Esophagus muscularis mucosa (tissue), 4 donors: ENCODE data around the gene NEO1. TPM values are rescaled to one million over a fixed set of nuclear protein-coding genes. Genes with fewer than 3 reads are reported as not detected.

Source experiments
- DNase-seq: peaks from one replicate; pipeline ENCODE4 v3.0.0-alpha.2; 2017; ENCODE audit errors: extremely low spot score
- H3K27ac ChIP-seq, 4 donors: fragments of 200-600 bp; sonication (generic); replicated peaks in 1 of 4; 1 replicate in 3 of 4; 2 replicates in 1 of 4; pipeline ENCODE4 v1.5.1; 2016 to 2019; ENCODE audit warnings: mild to moderate bottlenecking in 1 of 4
- H3K27me3 ChIP-seq, 4 donors: fragments of 200-600 bp; sonication (generic); one replicate each; pipeline versions ENCODE4 v1.5.1 to v1.6.0; 2016 to 2019
- H3K36me3 ChIP-seq, 4 donors: fragments of 200-600 bp; sonication (generic); one replicate each; pipeline ENCODE4 v1.5.1; 2016 to 2019
- H3K4me1 ChIP-seq, 4 donors: fragments of 200-600 bp; sonication (generic); one replicate each; pipeline ENCODE4 v1.5.1; 2016 to 2019
- H3K4me3 ChIP-seq, 4 donors: fragments of 200-600 bp; sonication (generic); 1 replicate in 2 of 4; 2 replicates in 2 of 4; pipeline ENCODE4 v1.5.1; 2016 to 2019; ENCODE audit warnings: mild to moderate bottlenecking in 4 of 4, moderate library complexity in 1 of 4
- H3K9me3 ChIP-seq, 4 donors: fragments of 200-600 bp; sonication (generic); 1 replicate in 3 of 4; 2 replicates in 1 of 4; pipeline ENCODE4 v1.5.1; 2016 to 2019
- CTCF ChIP-seq, 3 experiments: fragments of 200-600 bp in 2 of 3; fragments of 450-650 bp in 1 of 3; sonication (generic) in 2 of 3; IDR thresholded peaks; one replicate each; pipeline ENCODE4 v1.5.1; 2017 to 2019; ENCODE audit warnings: antibody characterized with exemption in 3 of 3, mild to moderate bottlenecking in 2 of 3, moderate library complexity in 1 of 3
- EP300 ChIP-seq: sonication (generic); formaldehyde crosslinking; IDR thresholded peaks from one replicate; pipeline ENCODE4 v1.6.1; 2017; ENCODE audit warnings: antibody characterized with exemption
- POLR2A ChIP-seq: fragments of 450-650 bp; IDR thresholded peaks from one replicate; pipeline ENCODE4 v1.6.1; 2017; ENCODE audit warnings: antibody characterized with exemption, moderate library complexity, mild to moderate bottlenecking, low read depth
- POLR2AphosphoS5 ChIP-seq, 2 donors: sonication (generic); formaldehyde crosslinking; IDR thresholded peaks; one replicate each; pipeline ENCODE4 v1.6.1; 2017; ENCODE audit warnings: antibody characterized with exemption in 2 of 2
- WGBS: methylation state at CpG from one replicate; pipeline ENCODE4 v1.1.5; 2018; 5-methylcytosine and 5-hydroxymethylcytosine counted together
- intact Hi-C: fragments of 100-400 bp; cut with DNase I; formaldehyde crosslinking; loops from one replicate; pipeline ENCODE4 v1.15.1; 2023
- total RNA-seq, 4 donors: library from RNA; depleted of rRNA; stranded (reverse); fragments of >200 nt; gene quantifications; one replicate each; pipeline versions ENCODE4 v1.1.0 to v1.2.1, GENCODE V29; 2016

NEO1 gene
- total RNA-seq, 4 donors from 2014 or later: 38.2 to 61.2 (median 53.5) TPM

- no peak for DNase-seq
- Histone ChIP-seq H3K27ac (no peak overlapping the region), H3K36me3 (peaks cover 0 to 20% (median 4%) of the 10 kb centered on the region in 4 donors), H3K4me1 (no peaks in the 10 kb centered on the region), H3K4me3 (no peak overlapping the region), H3K9me3 (no peaks in the 10 kb centered on the region), H3K27me3 (no peaks in the 10 kb centered on the region)
- intact Hi-C loops: no loop called here
- WGBS: 90% methylated on average over 2 of the region's 2 CpGs
- TF ChIP-seq CTCF (IDR thresholded peaks at IDR 0.05): no peak
- no peak for TF ChIP-seq POLR2AphosphoS5 (IDR thresholded peaks at IDR 0.05)
- TF ChIP-seq POLR2A: no peak
- no peak for TF ChIP-seq EP300
Observed at GRCh38 chr15:73176598-73176997, 124.3 kb downstream of the NEO1 start.

GRCh38 chr15:73183071-73183470 is 130.8 kb downstream of the NEO1 start:
- H3K27ac ChIP-seq: no peak overlapping the region
- H3K9me3 ChIP-seq: no peaks in the 10 kb centered on the region
- no peaks in the 10 kb centered on the region for H3K4me1 ChIP-seq
- no peak for DNase-seq
- peaks cover 0 to 18% (median 2%) of the 10 kb centered on the region in 4 donors for H3K36me3 ChIP-seq
- no peak for TF ChIP-seq EP300
- no peak for TF ChIP-seq POLR2AphosphoS5 (IDR thresholded peaks at IDR 0.05)
- TF ChIP-seq CTCF (IDR thresholded peaks at IDR 0.05): no peak
- intact Hi-C loops: no loop called here
- no peaks in the 10 kb centered on the region for H3K27me3 ChIP-seq
- 88% methylated on average over 3 of the region's 3 CpGs for WGBS
- H3K4me3 ChIP-seq: no peak overlapping the region

DNA sequence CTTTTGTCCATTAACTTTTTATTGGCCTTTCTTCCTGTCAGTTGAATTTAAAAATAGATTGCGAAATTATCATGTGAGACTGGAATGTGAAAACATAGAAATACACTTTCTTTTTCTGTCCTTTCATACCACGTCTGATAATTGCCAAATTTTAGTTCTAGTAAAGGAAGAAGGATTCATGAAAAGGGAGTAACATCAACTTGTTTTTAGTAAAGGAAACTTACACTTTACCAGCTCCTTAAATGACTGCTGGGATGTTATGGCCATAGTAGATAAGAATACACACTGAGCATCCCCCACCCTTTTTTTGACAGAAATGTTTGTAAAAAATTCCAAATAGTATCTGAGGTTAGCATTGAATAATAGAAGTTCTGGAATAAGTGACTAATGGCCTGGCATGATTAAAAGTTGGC is 137.9 kb downstream of the NEO1 start:
- no peaks in the 10 kb centered on the region for H3K27me3 ChIP-seq
- TF ChIP-seq POLR2AphosphoS5 (IDR thresholded peaks at IDR 0.05): no peak
- TF ChIP-seq EP300: no peak
- intact Hi-C loops: no loop called here
- no peak overlapping the region for H3K4me3 ChIP-seq
- no peaks in the 10 kb centered on the region for H3K36me3 ChIP-seq
- DNase-seq: no peak
- H3K27ac ChIP-seq: peak overlapping the region in 2 of 4 donors; percentile 6 to 13
- H3K9me3 ChIP-seq: no peaks in the 10 kb centered on the region
- peaks cover 0 to 15% (median 13%) of the 10 kb centered on the region in 4 donors for H3K4me1 ChIP-seq
- 43% methylated on average over 2 of the region's 2 CpGs for WGBS

DNA sequence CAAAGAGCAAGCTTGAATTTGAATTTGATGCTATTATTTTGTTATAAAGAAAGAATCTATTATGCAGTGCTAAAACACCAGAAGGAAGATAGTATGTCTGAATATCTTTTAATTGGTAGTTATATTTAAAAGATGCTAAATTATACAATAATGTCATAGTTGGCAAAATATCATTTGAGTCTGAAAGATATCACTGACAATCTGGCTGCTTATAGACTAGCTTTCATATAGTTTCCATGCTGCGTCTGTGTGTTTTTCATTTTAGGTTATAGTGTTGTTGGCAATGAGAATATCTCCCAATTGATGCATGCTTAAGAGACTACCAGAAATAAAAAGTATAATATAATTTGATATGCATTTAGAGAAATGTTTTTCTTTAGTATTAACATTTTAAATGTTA is 142.9 kb downstream of the NEO1 start:
- intact Hi-C loops: no loop called here
- 90% methylated on average over 1 of the region's 1 CpG for WGBS
- Histone ChIP-seq H3K4me3 (no peak overlapping the region), H3K27ac (no peak overlapping the region), H3K27me3 (no peaks in the 10 kb centered on the region), H3K9me3 (no peaks in the 10 kb centered on the region), H3K4me1 (peaks cover 0 to 21% (median 16%) of the 10 kb centered on the region in 4 donors), H3K36me3 (no peaks in the 10 kb centered on the region)
- no peak for TF ChIP-seq EP300
- no peak for TF ChIP-seq POLR2A
- no peak for TF ChIP-seq CTCF (IDR thresholded peaks at IDR 0.05)
- no peak for TF ChIP-seq POLR2AphosphoS5 (IDR thresholded peaks at IDR 0.05)
- no peak for DNase-seq

- Histone ChIP-seq H3K27ac (peak overlapping the region in 2 of 4 donors; percentile 22 to 48), H3K9me3 (no peaks in the 10 kb centered on the region), H3K4me1 (peaks cover 0 to 14% (median 13%) of the 10 kb centered on the region in 4 donors), H3K36me3 (no peaks in the 10 kb centered on the region), H3K4me3 (no peak overlapping the region), H3K27me3 (no peaks in the 10 kb centered on the region)
- DNase-seq: no peak
- TF ChIP-seq EP300 (no peak), CTCF (IDR thresholded peaks at IDR 0.05) (no peak), POLR2AphosphoS5 (IDR thresholded peaks at IDR 0.05) (no peak), POLR2A (no peak)
- 32% methylated on average over 2 of the region's 2 CpGs for WGBS
- intact Hi-C loops: no loop called here
Observed at GRCh38 chr15:73196113-73196512, 143.8 kb downstream of the NEO1 start.
